T-cell (primary cell): ENCODE data around the gene ZFYVE19. TPM values are rescaled to one million over a fixed set of nuclear protein-coding genes. Genes with fewer than 3 reads are reported as not detected.
A peak's percentile ranks its signal among the peaks of the same experiment; 100 is the strongest.

Source experiments
- ATAC-seq, 4 experiments: fragments of 200-7000 bp in 3 of 4; fragments of 150-1000 bp in 1 of 4; cut with Tn5 transposase; replicated peaks in 1 of 4; 1 replicate in 3 of 4; 2 replicates in 1 of 4; pipeline ENCODE4 v1.10.0; 2021; ENCODE audit warnings: moderate library complexity in 3 of 4, mild to moderate bottlenecking in 2 of 4, moderate number of reproducible peaks in 1 of 4
- CTCF ChIA-PET, 2 donors: fragments of 300-600 bp; sonication (Branson Sonifier 250); formaldehyde crosslinking; loops; one replicate each; lab custom pipeline; 2022; ENCODE audit warnings: antibody characterized with exemption in 2 of 2; lab: Charles Lee
- POLR2A ChIA-PET, 2 donors: fragments of 300-600 bp; sonication (Branson Sonifier 250); formaldehyde crosslinking; loops; one replicate each; lab custom pipeline; 2022; ENCODE audit warnings: antibody characterized with exemption in 2 of 2; lab: Charles Lee
- DNase-seq, 35 experiments: peaks; one replicate each; pipeline versions ENCODE4 v3.0.0 to v3.0.0-alpha.2; 2013 to 2023
- H3K27ac ChIP-seq: one replicate; pipeline ENCODE4 v1.5.1; 2013; ENCODE audit warnings: low read length
- H3K27me3 ChIP-seq, 2 experiments: replicated peaks in 1 of 2; 1 replicate in 1 of 2; 2 replicates in 1 of 2; pipeline versions ENCODE4 v1.6.1 to v1.7.0; 2013; ENCODE audit warnings: low read length in 1 of 2, mixed read lengths in 1 of 2; ENCODE audit not compliant: control insufficient read depth in 2 of 2, insufficient read depth in 2 of 2; ENCODE audit errors: extremely low read depth in 1 of 2
- H3K36me3 ChIP-seq, 2 donors: 1 replicate in 1 of 2; 2 replicates in 1 of 2; pipeline versions ENCODE4 v1.6.1 to v1.7.0; 2013; ENCODE audit warnings: low read length in 1 of 2; ENCODE audit not compliant: control insufficient read depth in 2 of 2, insufficient read depth in 1 of 2; ENCODE audit errors: extremely low read depth in 1 of 2
- H3K4me1 ChIP-seq, 2 experiments: 1 replicate in 1 of 2; 2 replicates in 1 of 2; pipeline versions ENCODE4 v1.6.1 to v1.7.0; 2013; ENCODE audit warnings: low read length in 2 of 2, mixed read lengths in 1 of 2; ENCODE audit not compliant: insufficient read depth in 2 of 2, control insufficient read depth in 1 of 2; ENCODE audit errors: extremely low read depth in 1 of 2
- H3K4me3 ChIP-seq, 2 donors: 1 replicate in 1 of 2; 2 replicates in 1 of 2; pipeline versions ENCODE4 v1.5.1 to v1.7.0; 2013; ENCODE audit warnings: mild to moderate bottlenecking in 2 of 2, low read length in 1 of 2, moderate library complexity in 1 of 2; ENCODE audit not compliant: control insufficient read depth in 1 of 2; ENCODE audit errors: extremely low read depth in 1 of 2
- H3K9me3 ChIP-seq: 2 replicates; pipeline ENCODE4 v1.7.0; 2013
- H3K27ac Mint-ChIP-seq, 2 donors: one replicate each; pipeline ENCODE4 v1.8.0; 2020 to 2021; ENCODE audit warnings: mild to moderate bottlenecking in 2 of 2, mixed read lengths in 2 of 2
- H3K27me3 Mint-ChIP-seq, 2 donors: one replicate each; pipeline ENCODE4 v1.8.0; 2021 to 2022; ENCODE audit warnings: mixed read lengths in 2 of 2
- H3K36me3 Mint-ChIP-seq: one replicate; pipeline ENCODE4 v1.8.0; 2021; ENCODE audit warnings: mixed read lengths
- H3K4me1 Mint-ChIP-seq, 3 donors: one replicate each; pipeline ENCODE4 v1.8.0; 2020 to 2022; ENCODE audit warnings: mixed read lengths in 3 of 3, mild to moderate bottlenecking in 1 of 3
- H3K4me3 Mint-ChIP-seq, 3 donors: one replicate each; pipeline ENCODE4 v1.8.0; 2020 to 2022; ENCODE audit warnings: mild to moderate bottlenecking in 3 of 3, mixed read lengths in 3 of 3, moderate library complexity in 3 of 3
- H3K9me3 Mint-ChIP-seq, 3 donors: one replicate each; pipeline ENCODE4 v1.8.0; 2020 to 2022; ENCODE audit warnings: mixed read lengths in 3 of 3
- WGBS: methylation state at CpG from one replicate; pipeline ENCODE4 v1.1.5; 2013; ENCODE audit warnings: missing lambda C conversion rate; ENCODE audit not compliant: insufficient coverage; 5-methylcytosine and 5-hydroxymethylcytosine counted together
- total RNA-seq, 35 experiments: library from RNA in 6 of 35; stranded (reverse) in 6 of 35; fragments of 120-200 nt in 1 of 35; gene quantifications; one replicate each; pipeline versions ENCODE4 v1.2.1 to v1.2.4 and lab custom pipeline; 2013 to 2026

ZFYVE19 gene
- total RNA-seq, 5 donors from 2014 or later (not counting 1 experiment from before 2014, with no cell fraction given) = 20.0 to 38.9 (median 30.8) TPM

DNA sequence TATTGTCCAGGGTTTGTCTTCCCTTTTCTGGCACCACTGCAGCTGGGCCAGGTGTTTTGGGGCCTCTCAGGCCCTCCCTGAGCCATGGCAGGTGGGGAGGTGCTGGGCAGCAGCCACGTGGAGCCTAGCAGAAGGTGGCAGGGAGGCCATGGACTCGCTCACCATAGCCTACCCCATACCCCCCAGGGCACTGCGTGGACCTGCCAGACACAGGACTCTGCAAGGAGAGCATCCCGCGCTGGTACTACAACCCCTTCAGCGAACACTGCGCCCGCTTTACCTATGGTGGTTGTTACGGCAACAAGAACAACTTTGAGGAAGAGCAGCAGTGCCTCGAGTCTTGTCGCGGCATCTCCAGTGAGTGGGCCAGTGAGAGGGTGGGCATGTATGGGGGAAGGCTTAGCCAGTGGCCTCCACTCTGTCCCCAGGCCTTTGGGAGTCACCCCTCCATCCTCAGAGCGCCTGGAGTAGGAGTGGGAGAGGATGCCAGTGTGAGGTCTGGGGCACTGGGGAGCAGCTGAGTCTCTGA, 48.9 kb downstream of the ZFYVE19 start:
- ChIA-PET CTCF (interaction anchor here in 1 of 2 donors (5.1 kb wide), 1 partner anchor 36 kb away, joined by 45 read pairs; no protein-coding TSS in a partner anchor), POLR2A (interaction anchor here in 1 of 2 donors (0.6 kb wide), 1 partner anchor 1704 kb away, joined by 3 read pairs; no protein-coding TSS in a partner anchor)
- Histone ChIP-seq H3K4me3 (no peak overlapping the region), H3K27ac (no peak overlapping the region), H3K27me3 (peaks cover 0 to 25% of the 10 kb centered on the region in 2 experiments), H3K9me3 (no peaks in the 10 kb centered on the region), H3K36me3 (no peaks in the 10 kb centered on the region), H3K4me1 (peaks cover 0 to 15% of the 10 kb centered on the region in 2 experiments)
- whole genome bisulfite sequencing = 83% methylated on average over 12 of the region's 13 CpGs
- Mint-ChIP-seq H3K27ac (no peak overlapping the region), H3K4me3 (no peak overlapping the region), H3K9me3 (no peaks in the 10 kb centered on the region), H3K27me3 (no peaks in the 10 kb centered on the region), H3K36me3 (no peaks in the 10 kb centered on the region), H3K4me1 (peaks cover 10 to 18% (median 16%) of the 10 kb centered on the region in 3 donors)
- DNase-seq = no peak
- ATAC-seq = no peak

DNA sequence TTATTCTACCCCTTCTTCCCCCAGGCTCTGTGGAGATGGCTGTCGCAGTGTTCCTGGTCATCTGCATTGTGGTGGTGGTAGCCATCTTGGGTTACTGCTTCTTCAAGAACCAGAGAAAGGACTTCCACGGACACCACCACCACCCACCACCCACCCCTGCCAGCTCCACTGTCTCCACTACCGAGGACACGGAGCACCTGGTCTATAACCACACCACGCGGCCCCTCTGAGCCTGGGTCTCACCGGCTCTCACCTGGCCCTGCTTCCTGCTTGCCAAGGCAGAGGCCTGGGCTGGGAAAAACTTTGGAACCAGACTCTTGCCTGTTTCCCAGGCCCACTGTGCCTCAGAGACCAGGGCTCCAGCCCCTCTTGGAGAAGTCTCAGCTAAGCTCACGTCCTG, 49.9 kb downstream of the ZFYVE19 start:
- H3K36me3 ChIP-seq = no peaks in the 10 kb centered on the region
- Mint-ChIP-seq H3K4me1 (peaks cover 10 to 18% (median 16%) of the 10 kb centered on the region in 3 donors), H3K4me3 (no peak overlapping the region), H3K9me3 (no peaks in the 10 kb centered on the region), H3K36me3 (no peaks in the 10 kb centered on the region), H3K27ac (no peak overlapping the region), H3K27me3 (no peaks in the 10 kb centered on the region)
- peaks cover 0 to 15% of the 10 kb centered on the region in 2 experiments for H3K4me1 ChIP-seq
- peaks cover 0 to 25% of the 10 kb centered on the region in 2 experiments for H3K27me3 ChIP-seq
- DNase-seq (no peak), ATAC-seq (no peak)
- no peak overlapping the region for H3K27ac ChIP-seq
- ChIA-PET CTCF (interaction anchor here (0.5 to 5.1 kb wide), 10 partner anchors 14 to 328 kb away, joined by 3 to 127 read pairs (median 10); partner anchors contain the start of gene VPS18 (in 2 of the 2)), POLR2A (interaction anchor here in 1 of 2 donors (0.6 kb wide), 1 partner anchor 546 kb away, joined by 5 read pairs; no protein-coding TSS in a partner anchor)
- no peak overlapping the region for H3K4me3 ChIP-seq
- H3K9me3 ChIP-seq = no peaks in the 10 kb centered on the region
- 88% methylated on average over 6 of the region's 8 CpGs for WGBS

DNA sequence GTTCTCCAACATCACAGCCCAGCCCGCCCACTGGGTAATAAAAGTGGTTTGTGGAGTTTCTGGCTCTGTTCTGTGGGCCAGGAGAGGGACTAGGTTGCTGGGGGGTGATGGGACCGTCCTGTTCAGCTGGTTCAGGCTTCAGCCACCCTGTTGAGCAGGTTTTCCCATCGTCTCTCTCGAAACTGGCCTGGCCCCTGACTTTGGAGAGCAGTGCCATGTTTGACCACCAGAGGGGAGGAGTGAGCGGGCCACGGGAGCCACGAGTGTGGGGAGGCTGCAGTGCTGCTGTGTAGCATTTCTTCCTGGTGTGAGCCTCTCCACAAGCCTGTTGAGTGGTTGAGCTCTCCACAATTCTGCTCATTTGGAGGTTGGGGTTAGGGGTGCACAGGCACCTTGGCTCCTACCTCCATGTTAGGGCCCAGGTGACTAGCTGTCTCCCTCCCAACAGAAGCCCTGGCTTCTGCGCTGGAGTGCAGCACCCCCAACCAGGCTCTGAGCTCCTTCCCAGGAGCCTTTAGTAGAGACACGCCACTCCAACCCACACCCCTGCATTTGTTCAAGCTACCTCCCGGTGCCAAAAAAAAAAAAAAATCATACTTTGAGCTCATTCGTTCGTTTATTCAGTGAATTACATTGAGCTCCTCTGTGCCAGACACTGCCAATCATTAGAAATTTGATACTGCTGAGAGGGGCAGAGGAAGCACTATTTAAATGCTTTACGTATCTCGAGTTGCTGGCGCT, 50.9 kb downstream of the ZFYVE19 start:
- Mint-ChIP-seq H3K9me3 (no peaks in the 10 kb centered on the region), H3K27me3 (peaks cover 0 to under 1% of the 10 kb centered on the region in 2 donors), H3K36me3 (no peaks in the 10 kb centered on the region), H3K4me1 (peaks cover 10 to 18% (median 16%) of the 10 kb centered on the region in 3 donors), H3K4me3 (no peak overlapping the region), H3K27ac (no peak overlapping the region)
- peaks cover 0 to 25% of the 10 kb centered on the region in 2 experiments for H3K27me3 ChIP-seq
- ChIA-PET CTCF (interaction anchor here (0.6 to 5.1 kb wide), 40 partner anchors 9 to 1611 kb away, joined by 3 to 127 read pairs (median 4); partner anchors contain the start of genes RHOV (in 2 of the 2), VPS18 (in 2 of the 2), CCDC32 (in 1 of the 2) and DNAJC17 (in 1 of the 2)), POLR2A (interaction anchor here (0.5 to 0.7 kb wide), 4 partner anchors 33 to 545 kb away, joined by 3 to 8 read pairs (median 6); partner anchors contain the start of gene VPS18 (in 1 of the 2))
- WGBS = 45% methylated on average over 6 of the region's 15 CpGs
- ATAC-seq = peak; percentile 92 to 94 (median 92)
- no peaks in the 10 kb centered on the region for H3K36me3 ChIP-seq
- H3K27ac ChIP-seq = no peak overlapping the region
- H3K9me3 ChIP-seq = no peaks in the 10 kb centered on the region
- peaks cover 0 to 15% of the 10 kb centered on the region in 2 experiments for H3K4me1 ChIP-seq
- H3K4me3 ChIP-seq = no peak overlapping the region
- peak; percentile 51 to 86 (median 73) for DNase-seq

DNA sequence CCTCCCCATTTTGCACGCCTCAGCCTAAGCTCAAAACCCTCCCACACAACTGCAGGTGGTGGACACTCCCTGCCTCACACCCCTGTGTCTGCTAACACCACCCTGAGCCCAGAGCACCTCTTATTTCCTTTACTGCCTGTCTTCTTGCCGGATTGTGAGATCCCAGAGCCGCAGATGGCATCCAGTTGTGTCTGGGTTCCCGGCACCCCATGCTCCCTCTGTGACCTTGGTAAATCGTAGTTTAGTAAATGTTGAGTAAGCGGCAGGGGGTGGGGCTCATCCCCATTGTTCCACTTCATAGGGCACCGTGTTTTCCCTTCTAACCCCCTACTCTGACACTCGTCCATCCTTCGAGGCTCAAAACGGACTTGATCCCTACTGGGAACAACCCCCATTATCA, 51.8 kb downstream of the ZFYVE19 start:
- H3K27ac Mint-ChIP-seq = peak overlapping the region in 1 of 2 donors; percentile 23
- H3K27me3 Mint-ChIP-seq = peaks cover 0 to 3% of the 10 kb centered on the region in 2 donors
- WGBS = 84% methylated on average over 5 of the region's 10 CpGs

DNA sequence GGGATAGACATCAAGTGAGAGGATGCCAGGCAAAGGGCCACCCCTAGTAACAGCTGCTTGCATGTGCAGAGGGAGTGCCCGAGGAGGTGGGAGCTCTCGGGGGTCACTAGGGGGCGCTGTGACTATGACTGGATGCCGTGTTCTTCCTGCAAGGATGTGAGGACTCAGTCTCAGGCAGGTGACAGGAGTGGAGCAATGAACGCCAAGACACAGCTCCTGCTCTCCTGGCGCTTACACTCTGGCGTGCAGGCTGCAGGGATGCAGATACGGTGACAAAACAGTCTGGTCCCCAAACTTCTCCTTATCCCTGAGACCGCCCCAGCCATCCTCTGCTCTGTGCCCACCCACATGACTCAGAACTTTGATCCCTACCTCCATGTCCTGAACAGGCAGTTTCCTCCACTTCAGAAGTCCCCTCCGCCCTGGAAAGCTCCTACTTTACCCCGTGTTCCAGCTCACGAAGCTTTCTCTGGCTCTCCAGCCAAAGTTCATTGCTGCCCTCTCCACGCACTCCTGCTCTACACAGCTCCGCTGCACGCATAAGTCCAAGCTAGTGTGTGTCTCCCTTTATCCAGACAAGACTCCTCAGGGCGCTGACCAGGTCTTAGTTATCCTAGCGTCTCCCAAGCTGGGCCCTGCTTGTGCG, 52.4 kb downstream of the ZFYVE19 start:
- Mint-ChIP-seq H3K27me3 (peaks cover 0 to 8% of the 10 kb centered on the region in 2 donors), H3K9me3 (no peaks in the 10 kb centered on the region), H3K4me1 (peaks cover 10 to 18% (median 16%) of the 10 kb centered on the region in 3 donors), H3K4me3 (no peak overlapping the region), H3K27ac (no peak overlapping the region), H3K36me3 (no peaks in the 10 kb centered on the region)
- DNase-seq (peak; percentile 53 to 89 (median 76)), ATAC-seq (peak; percentile 66 to 80 (median 68))
- ChIA-PET POLR2A (interaction anchor here in 1 of 2 donors (0.6 kb wide), 1 partner anchor 213 kb away, joined by 7 read pairs; no protein-coding TSS in a partner anchor), CTCF (interaction anchor here (0.5 to 5.1 kb wide), 20 partner anchors 10 to 329 kb away, joined by 3 to 127 read pairs (median 4); partner anchors contain the start of gene VPS18 (in 2 of the 2))
- Histone ChIP-seq H3K9me3 (no peaks in the 10 kb centered on the region), H3K4me3 (no peak overlapping the region), H3K36me3 (no peaks in the 10 kb centered on the region), H3K27me3 (peaks cover 0 to 34% of the 10 kb centered on the region in 2 experiments), H3K4me1 (peaks cover 0 to 15% of the 10 kb centered on the region in 2 experiments), H3K27ac (no peak overlapping the region)
- WGBS = 49% methylated on average over 17 of the region's 18 CpGs

More for the DNA sequence above, 51.8 kb downstream of the ZFYVE19 start:
- H3K27me3 ChIP-seq = peaks cover 0 to 31% of the 10 kb centered on the region in 2 experiments
- no peaks in the 10 kb centered on the region for H3K9me3 Mint-ChIP-seq
- H3K4me3 ChIP-seq = no peak overlapping the region
- no peaks in the 10 kb centered on the region for H3K36me3 ChIP-seq
- H3K9me3 ChIP-seq = no peaks in the 10 kb centered on the region
- POLR2A ChIA-PET = interaction anchor here in 1 of 2 donors (0.6 kb wide), 1 partner anchor 20 kb away, joined by 12 read pairs; no protein-coding TSS in a partner anchor
- H3K4me1 ChIP-seq = peaks cover 0 to 15% of the 10 kb centered on the region in 2 experiments
- H3K36me3 Mint-ChIP-seq = no peaks in the 10 kb centered on the region
- ATAC-seq (no peak), DNase-seq (no peak)
- H3K4me1 Mint-ChIP-seq = peaks cover 10 to 18% (median 16%) of the 10 kb centered on the region in 3 donors
- CTCF ChIA-PET = interaction anchor here (0.5 to 5.1 kb wide), 28 partner anchors 9 to 327 kb away, joined by 3 to 127 read pairs (median 4); partner anchors contain the start of genes VPS18 (in 2 of the 2) and CCDC32 (in 1 of the 2)
- no peak overlapping the region for H3K27ac ChIP-seq
- no peak overlapping the region for H3K4me3 Mint-ChIP-seq
